Measurements from ENCODE around the gene PGF. TPM values are rescaled to one million over a fixed set of nuclear protein-coding genes. Genes with fewer than 3 reads are reported as not detected.

PGF gene
- total and polyA plus RNA-seq, 2 of the 13 experiments (the other 11 are each of a cell fraction or from before 2014, with no cell fraction given), result 10.7 to 27.5 TPM

DNA sequence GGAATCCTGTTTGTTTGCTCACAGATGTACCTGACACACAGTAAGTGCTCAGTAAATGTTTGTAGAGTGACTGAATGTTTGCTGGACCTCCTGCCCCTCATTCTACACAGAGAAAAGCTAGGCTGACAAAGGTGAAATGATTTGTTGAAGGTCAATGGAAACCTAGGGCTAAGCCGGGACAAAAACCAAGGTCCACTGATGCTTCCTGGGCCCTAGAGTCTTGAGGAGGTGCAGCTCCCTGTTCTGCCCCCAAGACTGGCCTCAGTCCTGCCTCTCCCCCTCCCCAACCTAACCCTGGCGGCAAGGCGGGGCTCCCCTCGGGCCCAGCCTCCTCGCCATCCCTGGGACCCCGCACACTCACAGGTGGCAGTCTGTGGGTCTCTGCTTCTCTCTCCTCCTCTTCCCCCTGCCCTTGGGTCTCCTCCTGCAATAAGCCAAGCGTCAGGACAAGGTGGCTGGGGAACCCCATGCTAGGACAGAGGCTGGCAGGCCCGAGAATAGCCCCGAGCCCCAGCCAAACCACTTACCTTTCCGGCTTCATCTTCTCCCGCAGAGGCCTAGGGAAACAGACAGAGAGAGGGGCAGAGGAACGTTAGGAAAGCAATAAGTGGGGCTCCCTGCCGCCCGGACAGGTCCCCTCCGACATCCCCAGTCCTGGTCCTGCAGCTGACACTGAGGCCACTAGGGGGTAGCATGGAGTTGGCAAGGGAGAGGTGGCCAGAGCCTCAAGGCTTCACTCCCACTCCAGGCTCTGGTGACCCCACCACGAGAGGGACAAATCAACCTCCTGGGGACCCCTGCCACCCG, 9.3 kb downstream of the PGF start (continued):
- TF ChIP-seq, protein P1, sequence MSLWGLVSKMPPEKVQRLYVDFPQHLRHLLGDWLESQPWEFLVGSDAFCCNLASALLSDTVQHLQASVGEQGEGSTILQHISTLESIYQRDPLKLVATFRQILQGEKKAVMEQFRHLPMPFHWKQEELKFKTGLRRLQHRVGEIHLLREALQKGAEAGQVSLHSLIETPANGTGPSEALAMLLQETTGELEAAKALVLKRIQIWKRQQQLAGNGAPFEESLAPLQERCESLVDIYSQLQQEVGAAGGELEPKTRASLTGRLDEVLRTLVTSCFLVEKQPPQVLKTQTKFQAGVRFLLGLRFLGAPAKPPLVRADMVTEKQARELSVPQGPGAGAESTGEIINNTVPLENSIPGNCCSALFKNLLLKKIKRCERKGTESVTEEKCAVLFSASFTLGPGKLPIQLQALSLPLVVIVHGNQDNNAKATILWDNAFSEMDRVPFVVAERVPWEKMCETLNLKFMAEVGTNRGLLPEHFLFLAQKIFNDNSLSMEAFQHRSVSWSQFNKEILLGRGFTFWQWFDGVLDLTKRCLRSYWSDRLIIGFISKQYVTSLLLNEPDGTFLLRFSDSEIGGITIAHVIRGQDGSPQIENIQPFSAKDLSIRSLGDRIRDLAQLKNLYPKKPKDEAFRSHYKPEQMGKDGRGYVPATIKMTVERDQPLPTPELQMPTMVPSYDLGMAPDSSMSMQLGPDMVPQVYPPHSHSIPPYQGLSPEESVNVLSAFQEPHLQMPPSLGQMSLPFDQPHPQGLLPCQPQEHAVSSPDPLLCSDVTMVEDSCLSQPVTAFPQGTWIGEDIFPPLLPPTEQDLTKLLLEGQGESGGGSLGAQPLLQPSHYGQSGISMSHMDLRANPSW (CRISPR knock-in tag; IDR thresholded peaks at IDR 0.05; ENCODE audit: borderline replicate concordance), result no peak
- TF ChIP-seq FOSL1 (CRISPR knock-in tag; IDR thresholded peaks at IDR 0.05; ENCODE audit: borderline replicate concordance), result peak; percentile 72; the same call in 1 of the 2 replicates
- no peak for TF ChIP-seq FLYWCH1 (CRISPR knock-in tag; IDR thresholded peaks at IDR 0.05)
- TF ChIP-seq, protein P2, sequence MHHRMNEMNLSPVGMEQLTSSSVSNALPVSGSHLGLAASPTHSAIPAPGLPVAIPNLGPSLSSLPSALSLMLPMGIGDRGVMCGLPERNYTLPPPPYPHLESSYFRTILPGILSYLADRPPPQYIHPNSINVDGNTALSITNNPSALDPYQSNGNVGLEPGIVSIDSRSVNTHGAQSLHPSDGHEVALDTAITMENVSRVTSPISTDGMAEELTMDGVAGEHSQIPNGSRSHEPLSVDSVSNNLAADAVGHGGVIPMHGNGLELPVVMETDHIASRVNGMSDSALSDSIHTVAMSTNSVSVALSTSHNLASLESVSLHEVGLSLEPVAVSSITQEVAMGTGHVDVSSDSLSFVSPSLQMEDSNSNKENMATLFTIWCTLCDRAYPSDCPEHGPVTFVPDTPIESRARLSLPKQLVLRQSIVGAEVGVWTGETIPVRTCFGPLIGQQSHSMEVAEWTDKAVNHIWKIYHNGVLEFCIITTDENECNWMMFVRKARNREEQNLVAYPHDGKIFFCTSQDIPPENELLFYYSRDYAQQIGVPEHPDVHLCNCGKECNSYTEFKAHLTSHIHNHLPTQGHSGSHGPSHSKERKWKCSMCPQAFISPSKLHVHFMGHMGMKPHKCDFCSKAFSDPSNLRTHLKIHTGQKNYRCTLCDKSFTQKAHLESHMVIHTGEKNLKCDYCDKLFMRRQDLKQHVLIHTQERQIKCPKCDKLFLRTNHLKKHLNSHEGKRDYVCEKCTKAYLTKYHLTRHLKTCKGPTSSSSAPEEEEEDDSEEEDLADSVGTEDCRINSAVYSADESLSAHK (CRISPR knock-in tag; IDR thresholded peaks at IDR 0.05; ENCODE audit: borderline replicate concordance), result no peak
- TF ChIP-seq, protein P3, sequence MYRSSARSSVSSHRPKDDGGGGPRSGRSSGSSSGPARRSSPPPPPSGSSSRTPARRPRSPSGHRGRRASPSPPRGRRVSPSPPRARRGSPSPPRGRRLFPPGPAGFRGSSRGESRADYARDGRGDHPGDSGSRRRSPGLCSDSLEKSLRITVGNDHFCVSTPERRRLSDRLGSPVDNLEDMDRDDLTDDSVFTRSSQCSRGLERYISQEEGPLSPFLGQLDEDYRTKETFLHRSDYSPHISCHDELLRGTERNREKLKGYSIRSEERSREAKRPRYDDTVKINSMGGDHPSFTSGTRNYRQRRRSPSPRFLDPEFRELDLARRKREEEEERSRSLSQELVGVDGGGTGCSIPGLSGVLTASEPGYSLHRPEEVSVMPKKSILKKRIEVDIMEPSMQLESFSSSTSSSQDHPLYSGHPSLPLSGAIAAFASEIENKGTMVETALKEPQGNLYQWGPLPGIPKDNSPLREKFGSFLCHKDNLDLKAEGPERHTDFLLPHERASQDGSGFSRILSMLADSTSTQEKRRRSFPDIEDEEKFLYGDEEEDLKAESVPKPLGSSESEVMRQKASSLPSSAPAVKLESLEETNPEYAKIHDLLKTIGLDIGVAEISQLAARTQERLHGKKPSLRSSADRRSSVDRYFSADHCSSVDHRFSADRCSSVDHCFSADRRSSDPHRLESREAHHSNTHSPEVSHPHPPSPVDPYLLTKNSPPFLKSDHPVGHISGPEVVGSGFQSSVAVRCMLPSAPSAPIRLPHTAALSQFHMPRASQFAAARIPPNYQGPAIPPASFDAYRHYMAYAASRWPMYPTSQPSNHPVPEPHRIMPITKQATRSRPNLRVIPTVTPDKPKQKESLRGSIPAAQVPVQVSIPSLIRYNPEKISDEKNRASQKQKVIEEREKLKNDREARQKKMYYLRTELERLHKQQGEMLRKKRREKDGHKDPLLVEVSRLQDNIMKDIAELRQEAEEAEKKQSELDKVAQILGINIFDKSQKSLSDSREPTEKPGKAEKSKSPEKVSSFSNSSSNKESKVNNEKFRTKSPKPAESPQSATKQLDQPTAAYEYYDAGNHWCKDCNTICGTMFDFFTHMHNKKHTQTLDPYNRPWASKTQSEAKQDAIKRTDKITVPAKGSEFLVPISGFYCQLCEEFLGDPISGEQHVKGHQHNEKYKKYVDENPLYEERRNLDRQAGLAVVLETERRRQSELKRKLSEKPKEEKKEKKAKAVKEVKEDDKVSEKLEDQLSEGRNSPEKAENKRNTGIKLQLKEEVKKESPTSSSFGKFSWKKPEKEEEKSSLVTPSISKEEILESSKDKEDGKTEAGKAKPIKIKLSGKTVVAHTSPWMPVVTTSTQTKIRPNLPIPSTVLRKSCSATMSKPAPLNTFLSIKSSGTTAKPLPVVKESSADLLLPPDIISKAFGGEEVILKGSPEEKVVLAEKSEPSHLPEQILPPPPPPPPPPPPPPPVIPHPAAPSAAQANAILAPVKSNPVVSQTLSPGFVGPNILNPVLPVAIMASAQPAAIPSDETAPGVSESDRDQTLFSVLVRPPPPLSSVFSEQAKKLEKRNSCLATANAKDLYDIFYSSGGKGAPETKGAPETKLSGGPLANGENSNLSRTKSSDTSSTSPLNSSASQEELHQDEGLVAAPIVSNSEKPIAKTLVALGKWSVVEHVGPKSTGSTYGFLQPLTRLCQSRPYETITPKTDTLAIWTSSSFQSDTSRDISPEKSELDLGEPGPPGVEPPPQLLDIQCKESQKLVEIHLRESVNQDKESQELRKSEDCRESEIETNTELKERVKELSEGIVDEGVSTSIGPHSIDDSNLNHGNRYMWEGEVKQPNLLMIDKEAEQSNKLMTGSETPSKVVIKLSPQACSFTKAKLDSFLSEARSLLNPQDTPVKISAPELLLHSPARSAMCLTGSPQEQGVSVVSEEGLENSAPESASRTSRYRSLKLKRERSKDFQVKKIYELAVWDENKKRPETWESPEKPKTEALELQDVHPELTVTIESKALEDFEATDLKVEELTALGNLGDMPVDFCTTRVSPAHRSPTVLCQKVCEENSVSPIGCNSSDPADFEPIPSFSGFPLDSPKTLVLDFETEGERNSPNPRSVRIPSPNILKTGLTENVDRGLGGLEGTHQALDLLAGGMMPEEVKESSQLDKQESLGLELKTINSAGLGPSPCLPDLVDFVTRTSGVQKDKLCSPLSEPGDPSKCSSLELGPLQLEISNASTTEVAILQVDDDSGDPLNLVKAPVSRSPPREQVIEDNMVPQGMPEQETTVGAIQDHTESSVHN (CRISPR knock-in tag; IDR thresholded peaks at IDR 0.05), result no peak
- TF ChIP-seq, protein P4, sequence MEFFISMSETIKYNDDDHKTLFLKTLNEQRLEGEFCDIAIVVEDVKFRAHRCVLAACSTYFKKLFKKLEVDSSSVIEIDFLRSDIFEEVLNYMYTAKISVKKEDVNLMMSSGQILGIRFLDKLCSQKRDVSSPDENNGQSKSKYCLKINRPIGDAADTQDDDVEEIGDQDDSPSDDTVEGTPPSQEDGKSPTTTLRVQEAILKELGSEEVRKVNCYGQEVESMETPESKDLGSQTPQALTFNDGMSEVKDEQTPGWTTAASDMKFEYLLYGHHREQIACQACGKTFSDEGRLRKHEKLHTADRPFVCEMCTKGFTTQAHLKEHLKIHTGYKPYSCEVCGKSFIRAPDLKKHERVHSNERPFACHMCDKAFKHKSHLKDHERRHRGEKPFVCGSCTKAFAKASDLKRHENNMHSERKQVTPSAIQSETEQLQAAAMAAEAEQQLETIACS (CRISPR knock-in tag; IDR thresholded peaks at IDR 0.05), result no peak
- TF ChIP-seq EHMT2 (IDR thresholded peaks at IDR 0.05; ENCODE audit: borderline replicate concordance, low read depth, low read length), result no peak
- TF ChIP-seq, protein P5, sequence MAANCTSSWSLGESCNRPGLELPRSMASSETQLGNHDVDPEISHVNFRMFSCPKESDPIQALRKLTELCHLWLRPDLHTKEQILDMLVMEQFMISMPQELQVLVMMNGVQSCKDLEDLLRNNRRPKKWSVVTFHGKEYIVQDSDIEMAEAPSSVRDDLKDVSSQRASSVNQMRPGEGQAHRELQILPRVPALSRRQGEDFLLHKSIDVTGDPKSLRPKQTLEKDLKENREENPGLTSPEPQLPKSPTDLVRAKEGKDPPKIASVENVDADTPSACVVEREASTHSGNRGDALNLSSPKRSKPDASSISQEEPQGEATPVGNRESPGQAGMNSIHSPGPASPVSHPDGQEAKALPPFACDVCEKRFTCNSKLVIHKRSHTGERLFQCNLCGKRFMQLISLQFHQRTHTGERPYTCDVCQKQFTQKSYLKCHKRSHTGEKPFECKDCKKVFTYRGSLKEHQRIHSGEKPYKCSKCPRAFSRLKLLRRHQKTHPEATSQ (CRISPR knock-in tag; IDR thresholded peaks at IDR 0.05; ENCODE audit: borderline replicate concordance), result no peak
- TF ChIP-seq MTA3 (CRISPR knock-in tag; IDR thresholded peaks at IDR 0.05), result no peak
- no peak for TF ChIP-seq PCBP1 (IDR thresholded peaks at IDR 0.05; ENCODE audit: borderline replicate concordance, low read depth, low read length)
- no peak for TF ChIP-seq ZNF839 (CRISPR knock-in tag; IDR thresholded peaks at IDR 0.05; ENCODE audit: borderline replicate concordance)
